ENCODE measurements around the gene SYCE1. TPM values are rescaled to one million over a fixed set of nuclear protein-coding genes. Genes with fewer than 3 reads are reported as not detected.
"Not testable (repeated sequence)": the region's sequence is repeated elsewhere in the genome, so short reads cannot be mapped to it uniquely, and the experiment has no call there.

SYCE1 gene
- total and polyA plus RNA-seq, 9 donors, result 0.40 to 8.1 (median 2.5) TPM; not detected in 1

GRCh38 chr10:133557381-133557780, 8.0 kb downstream of the SYCE1 start:
- intact Hi-C loops (cut with DNase I), result no loop called here
- 26 to 39% (median 34%) methylated on average over 3 of the region's 3 CpGs for WGBS, 3 donors
- no peak for DNase-seq
- no peaks in the 10 kb centered on the region for H3K9me3 ChIP-seq
- H3K36me3 ChIP-seq, result no peaks in the 10 kb centered on the region
- H3K4me3 ChIP-seq, result no peak overlapping the region
- no peaks in the 10 kb centered on the region for H3K4me1 ChIP-seq (ENCODE audit: insufficient read depth)
- no peaks in the 10 kb centered on the region for H3K27me3 ChIP-seq
- TF ChIP-seq, protein P1, sequence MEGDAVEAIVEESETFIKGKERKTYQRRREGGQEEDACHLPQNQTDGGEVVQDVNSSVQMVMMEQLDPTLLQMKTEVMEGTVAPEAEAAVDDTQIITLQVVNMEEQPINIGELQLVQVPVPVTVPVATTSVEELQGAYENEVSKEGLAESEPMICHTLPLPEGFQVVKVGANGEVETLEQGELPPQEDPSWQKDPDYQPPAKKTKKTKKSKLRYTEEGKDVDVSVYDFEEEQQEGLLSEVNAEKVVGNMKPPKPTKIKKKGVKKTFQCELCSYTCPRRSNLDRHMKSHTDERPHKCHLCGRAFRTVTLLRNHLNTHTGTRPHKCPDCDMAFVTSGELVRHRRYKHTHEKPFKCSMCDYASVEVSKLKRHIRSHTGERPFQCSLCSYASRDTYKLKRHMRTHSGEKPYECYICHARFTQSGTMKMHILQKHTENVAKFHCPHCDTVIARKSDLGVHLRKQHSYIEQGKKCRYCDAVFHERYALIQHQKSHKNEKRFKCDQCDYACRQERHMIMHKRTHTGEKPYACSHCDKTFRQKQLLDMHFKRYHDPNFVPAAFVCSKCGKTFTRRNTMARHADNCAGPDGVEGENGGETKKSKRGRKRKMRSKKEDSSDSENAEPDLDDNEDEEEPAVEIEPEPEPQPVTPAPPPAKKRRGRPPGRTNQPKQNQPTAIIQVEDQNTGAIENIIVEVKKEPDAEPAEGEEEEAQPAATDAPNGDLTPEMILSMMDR (IDR thresholded peaks at IDR 0.05), result no peak
- no peak for TF ChIP-seq EP300 (IDR thresholded peaks at IDR 0.05)
- TF ChIP-seq POLR2A (IDR thresholded peaks at IDR 0.05), result no peak
- H3K27ac ChIP-seq, result no peak overlapping the region

DNA sequence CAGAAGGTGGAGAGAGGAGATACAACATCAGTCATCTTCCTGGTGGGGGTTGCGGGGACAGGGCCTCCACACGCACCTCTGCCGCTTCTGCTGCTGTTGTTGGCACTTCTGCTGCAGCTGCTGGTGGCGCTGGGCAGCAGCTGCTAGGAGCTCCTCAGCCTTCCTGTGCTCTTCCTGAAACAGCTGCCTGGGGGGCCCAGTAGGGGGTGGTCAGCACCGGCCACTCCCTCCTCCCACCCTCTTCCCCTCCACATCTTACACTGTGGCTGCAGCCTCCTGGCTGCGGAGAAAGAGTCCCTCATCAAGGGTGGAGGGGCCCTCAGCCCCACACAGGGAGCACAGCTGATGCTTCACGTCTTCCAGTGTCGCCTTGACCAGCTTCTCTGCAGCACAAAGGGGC, 9.9 kb downstream of the SYCE1 start:
- H3K27me3 ChIP-seq, result no peaks in the 10 kb centered on the region
- 68 to 78% (median 74%) methylated on average over 8 of the region's 8 CpGs for WGBS, 3 donors
- no peak for DNase-seq
- H3K4me3 ChIP-seq, result no peak overlapping the region
- TF ChIP-seq, protein P1 (IDR thresholded peaks at IDR 0.05), result no peak
- TF ChIP-seq POLR2A (IDR thresholded peaks at IDR 0.05) (no peak), EP300 (IDR thresholded peaks at IDR 0.05) (no peak)
- intact Hi-C loops (cut with DNase I), result no loop called here
- no peaks in the 10 kb centered on the region for H3K9me3 ChIP-seq
- no peaks in the 10 kb centered on the region for H3K36me3 ChIP-seq
- no peak overlapping the region for H3K27ac ChIP-seq
- H3K4me1 ChIP-seq (ENCODE audit: insufficient read depth), result no peaks in the 10 kb centered on the region

- Histone ChIP-seq H3K4me1 (ENCODE audit: insufficient read depth) (no peaks in the 10 kb centered on the region), H3K27me3 (no peaks in the 10 kb centered on the region), H3K36me3 (no peaks in the 10 kb centered on the region), H3K27ac (no peak overlapping the region), H3K4me3 (no peak overlapping the region), H3K9me3 (no peaks in the 10 kb centered on the region)
- WGBS, 3 donors, result 81 to 85% (median 82%) methylated on average over 4 of the region's 4 CpGs
- TF ChIP-seq EP300 (IDR thresholded peaks at IDR 0.05) (no peak), POLR2A (IDR thresholded peaks at IDR 0.05) (no peak)
- TF ChIP-seq, protein P1 (IDR thresholded peaks at IDR 0.05), result no peak
- intact Hi-C loops (cut with DNase I), result no loop called here
- DNase-seq, result no peak
Measured at GRCh38 chr10:133554600-133554999, 10.8 kb downstream of the SYCE1 start.

- no peaks in the 10 kb centered on the region for H3K36me3 ChIP-seq
- no peaks in the 10 kb centered on the region for H3K4me1 ChIP-seq (ENCODE audit: insufficient read depth)
- no peak for DNase-seq
- no peak for TF ChIP-seq POLR2A (IDR thresholded peaks at IDR 0.05)
- TF ChIP-seq EP300 (IDR thresholded peaks at IDR 0.05), result no peak
- TF ChIP-seq, protein P1 (IDR thresholded peaks at IDR 0.05), result no peak
- H3K27ac ChIP-seq, result no peak overlapping the region
- no peak overlapping the region for H3K4me3 ChIP-seq
- WGBS, 3 donors, result 54 to 65% (median 62%) methylated on average over 1 of the region's 1 CpG
- intact Hi-C loops (cut with DNase I), result no loop called here
- H3K27me3 ChIP-seq, result no peaks in the 10 kb centered on the region
- no peaks in the 10 kb centered on the region for H3K9me3 ChIP-seq
Measured at GRCh38 chr10:133544506-133544905, 20.9 kb downstream of the SYCE1 start.

GRCh38 chr10:133541441-133541975, 23.9 kb downstream of the SYCE1 start:
- WGBS, 3 donors, result 57 to 60% (median 60%) methylated on average over 6 of the region's 6 CpGs
- H3K4me1 ChIP-seq (ENCODE audit: insufficient read depth); intact Hi-C loops (cut with DNase I); DNase-seq; H3K27ac ChIP-seq; H3K9me3 ChIP-seq; H3K4me3 ChIP-seq; H3K36me3 ChIP-seq; H3K27me3 ChIP-seq: not testable (repeated sequence)

All from ovary (tissue), 9 donors.